Retinal pigment epithelial cell (primary cell): ENCODE measurements around the gene PIPOX.

Experiments
- DNase-seq: peaks from one replicate; pipeline ENCODE4 v3.0.0-alpha.2; 2010; ENCODE audit warnings: low read depth
- H3K4me3 ChIP-seq: 2 replicates; pipeline ENCODE4 v1.5.1; 2011; ENCODE audit warnings: mild to moderate bottlenecking, low read length, control low read depth, moderate library complexity
- TF ChIP-seq, protein P1 (sequence below): conservative IDR thresholded peaks from 2 replicates; pipeline ENCODE4 v1.5.1; 2011; ENCODE audit warnings: low read depth, low read length, control low read depth, inconsistent platforms

PIPOX gene

DNA sequence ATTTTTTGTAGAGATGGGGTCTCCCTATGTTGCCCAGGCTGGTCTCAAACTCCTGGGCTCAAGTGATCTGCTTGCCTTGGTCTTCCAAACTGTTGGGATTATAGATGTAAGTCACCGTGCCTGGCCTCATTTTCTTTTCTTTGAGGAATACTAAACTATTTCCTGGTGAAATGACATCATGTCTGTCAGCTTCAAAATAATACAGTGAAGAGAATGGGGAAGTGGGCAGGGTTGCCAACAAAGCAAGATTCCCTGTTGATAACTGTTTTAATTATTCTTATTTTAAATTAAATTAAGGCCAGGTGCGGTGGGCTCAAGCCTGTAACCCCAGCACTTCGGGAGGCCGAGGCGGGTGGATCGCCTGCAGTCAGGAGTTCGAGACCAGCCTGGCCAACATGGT, 21.1 kb downstream of the PIPOX start:
- TF ChIP-seq, protein P1, sequence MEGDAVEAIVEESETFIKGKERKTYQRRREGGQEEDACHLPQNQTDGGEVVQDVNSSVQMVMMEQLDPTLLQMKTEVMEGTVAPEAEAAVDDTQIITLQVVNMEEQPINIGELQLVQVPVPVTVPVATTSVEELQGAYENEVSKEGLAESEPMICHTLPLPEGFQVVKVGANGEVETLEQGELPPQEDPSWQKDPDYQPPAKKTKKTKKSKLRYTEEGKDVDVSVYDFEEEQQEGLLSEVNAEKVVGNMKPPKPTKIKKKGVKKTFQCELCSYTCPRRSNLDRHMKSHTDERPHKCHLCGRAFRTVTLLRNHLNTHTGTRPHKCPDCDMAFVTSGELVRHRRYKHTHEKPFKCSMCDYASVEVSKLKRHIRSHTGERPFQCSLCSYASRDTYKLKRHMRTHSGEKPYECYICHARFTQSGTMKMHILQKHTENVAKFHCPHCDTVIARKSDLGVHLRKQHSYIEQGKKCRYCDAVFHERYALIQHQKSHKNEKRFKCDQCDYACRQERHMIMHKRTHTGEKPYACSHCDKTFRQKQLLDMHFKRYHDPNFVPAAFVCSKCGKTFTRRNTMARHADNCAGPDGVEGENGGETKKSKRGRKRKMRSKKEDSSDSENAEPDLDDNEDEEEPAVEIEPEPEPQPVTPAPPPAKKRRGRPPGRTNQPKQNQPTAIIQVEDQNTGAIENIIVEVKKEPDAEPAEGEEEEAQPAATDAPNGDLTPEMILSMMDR, result no peak
- DNase-seq, result no peak
- no peak overlapping the region for H3K4me3 ChIP-seq

DNA sequence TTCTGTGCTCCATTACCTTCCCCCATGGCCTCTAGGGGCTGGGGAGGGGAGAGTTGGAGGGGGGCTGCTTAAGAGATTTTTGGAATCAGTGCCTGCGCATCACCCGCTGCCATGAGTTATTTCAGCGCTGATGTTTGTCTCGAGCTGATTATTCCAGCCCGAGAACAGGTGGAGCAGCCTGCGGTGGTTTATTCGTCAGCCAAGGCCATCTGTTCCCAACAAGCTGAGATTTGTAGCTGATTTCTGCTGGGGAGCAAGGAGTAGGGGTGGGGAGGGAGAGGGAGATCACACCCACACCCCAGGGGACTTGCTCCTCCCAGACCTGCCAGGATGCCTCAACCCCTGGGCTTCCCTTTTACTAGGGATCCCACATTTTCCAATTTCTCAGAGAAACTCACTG, 23.1 kb downstream of the PIPOX start:
- TF ChIP-seq, protein P1, result no peak
- no peak for DNase-seq
- no peak overlapping the region for H3K4me3 ChIP-seq

DNA sequence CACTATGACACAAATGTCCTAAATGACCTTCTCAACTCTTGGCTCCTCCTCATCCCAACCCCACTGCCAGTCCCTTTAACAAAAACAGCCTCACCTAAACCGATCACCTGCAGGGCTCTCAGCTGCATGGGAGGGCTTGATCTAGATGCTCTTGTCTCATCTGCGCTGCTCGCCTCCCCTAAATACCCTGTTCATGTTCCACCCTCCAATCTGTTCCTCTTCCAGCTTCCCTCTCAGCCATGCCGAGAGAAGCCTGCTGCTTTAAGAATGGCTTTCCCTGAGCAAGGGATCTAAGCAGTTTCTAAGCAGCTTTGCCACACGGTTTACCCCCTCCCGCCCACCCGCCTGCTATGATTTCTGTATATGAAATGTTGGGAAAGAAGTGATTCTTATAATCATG, 23.7 kb downstream of the PIPOX start:
- no peak overlapping the region for H3K4me3 ChIP-seq
- TF ChIP-seq, protein P1, result no peak
- no peak for DNase-seq

DNA sequence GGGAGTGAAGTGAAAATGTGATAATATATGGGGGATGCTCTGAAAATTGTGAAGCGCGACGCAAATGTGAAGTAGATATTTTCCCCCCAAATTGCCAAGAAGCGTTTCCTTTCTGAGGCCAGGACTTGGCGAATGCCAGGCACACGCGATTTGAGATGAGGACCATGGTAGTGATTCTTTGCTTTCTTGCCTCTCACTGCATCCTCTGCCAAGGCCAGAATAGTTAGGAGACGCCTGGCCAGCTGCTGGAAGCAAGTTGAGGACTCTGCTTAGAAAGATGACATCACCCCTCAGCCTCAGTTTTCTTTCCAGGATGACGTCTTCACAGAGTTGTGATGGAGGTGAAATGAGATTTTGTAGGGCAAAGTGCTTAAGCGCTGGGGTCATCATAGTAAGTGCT, 25.9 kb downstream of the PIPOX start:
- no peak overlapping the region for H3K4me3 ChIP-seq
- no peak for DNase-seq
- TF ChIP-seq, protein P1, result no peak

DNA sequence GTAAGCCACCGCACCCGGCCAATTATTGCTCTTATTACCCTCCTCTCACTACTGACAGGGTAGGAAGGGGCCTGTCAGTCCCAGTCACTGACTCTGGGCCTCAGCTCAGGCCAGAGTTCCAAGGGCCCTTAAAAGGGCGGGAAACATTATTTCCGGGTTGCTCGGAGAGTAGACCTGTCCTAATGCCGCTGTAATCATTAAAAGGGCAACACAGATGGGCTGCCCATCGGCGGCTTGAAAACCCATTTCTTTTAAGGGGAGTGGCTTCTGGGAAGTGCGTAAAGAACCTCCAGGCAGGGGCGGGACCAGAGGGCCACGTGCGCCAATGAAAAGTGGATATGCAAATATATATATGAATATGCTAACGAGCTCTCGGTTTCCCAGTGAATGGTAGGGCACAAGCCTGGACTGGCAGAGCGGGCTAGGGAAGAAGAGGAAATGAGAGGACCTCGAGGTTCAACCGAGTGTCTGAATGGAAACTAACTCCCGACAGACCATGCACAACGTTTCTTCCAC, 26.6 kb downstream of the PIPOX start:
- TF ChIP-seq, protein P1, result no peak
- no peak overlapping the region for H3K4me3 ChIP-seq
- DNase-seq, result no peak

DNA sequence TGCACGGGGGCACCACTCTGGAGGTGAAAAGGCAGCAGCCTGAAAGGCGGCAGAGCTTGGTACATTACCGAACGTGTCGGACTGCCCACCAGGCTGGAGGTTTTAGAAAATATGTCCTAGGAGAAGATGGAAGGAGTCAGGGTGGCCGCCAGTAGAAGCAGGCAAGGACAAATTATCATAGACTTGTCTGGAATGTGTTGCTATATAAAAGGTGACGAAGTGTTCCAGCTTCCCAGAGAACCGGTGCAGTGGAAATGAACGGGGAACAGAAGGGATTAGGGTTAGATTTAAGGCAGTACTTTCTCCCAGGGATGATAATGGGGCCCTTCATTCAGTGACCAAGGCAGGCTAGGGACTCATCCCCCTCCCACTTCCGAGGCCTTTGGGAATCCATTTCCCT, 27.4 kb downstream of the PIPOX start:
- no peak overlapping the region for H3K4me3 ChIP-seq
- TF ChIP-seq, protein P1, result no peak
- DNase-seq, result no peak

DNA sequence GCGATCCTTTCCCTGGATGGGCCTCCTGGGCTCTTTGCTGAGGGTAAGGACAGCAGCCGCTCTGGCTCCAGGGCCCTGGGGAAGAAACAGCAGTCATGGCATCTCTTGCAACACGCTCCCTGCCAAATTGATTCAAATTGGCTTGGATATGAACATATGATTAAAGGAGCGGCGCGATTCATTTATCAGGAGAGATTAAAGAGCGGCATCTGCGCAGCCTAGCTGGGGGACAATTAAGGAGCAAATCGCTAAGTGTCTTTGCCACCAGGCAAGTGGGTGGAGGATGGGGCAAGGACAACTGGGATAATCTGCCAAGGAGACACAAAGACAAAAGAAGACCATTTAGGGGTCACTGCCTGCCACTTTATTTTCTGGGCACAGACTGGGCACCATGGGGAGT, 27.8 kb downstream of the PIPOX start:
- H3K4me3 ChIP-seq, result no peak overlapping the region
- DNase-seq, result no peak
- TF ChIP-seq, protein P1, result no peak
